ENCODE data around the gene STX8.

DNA sequence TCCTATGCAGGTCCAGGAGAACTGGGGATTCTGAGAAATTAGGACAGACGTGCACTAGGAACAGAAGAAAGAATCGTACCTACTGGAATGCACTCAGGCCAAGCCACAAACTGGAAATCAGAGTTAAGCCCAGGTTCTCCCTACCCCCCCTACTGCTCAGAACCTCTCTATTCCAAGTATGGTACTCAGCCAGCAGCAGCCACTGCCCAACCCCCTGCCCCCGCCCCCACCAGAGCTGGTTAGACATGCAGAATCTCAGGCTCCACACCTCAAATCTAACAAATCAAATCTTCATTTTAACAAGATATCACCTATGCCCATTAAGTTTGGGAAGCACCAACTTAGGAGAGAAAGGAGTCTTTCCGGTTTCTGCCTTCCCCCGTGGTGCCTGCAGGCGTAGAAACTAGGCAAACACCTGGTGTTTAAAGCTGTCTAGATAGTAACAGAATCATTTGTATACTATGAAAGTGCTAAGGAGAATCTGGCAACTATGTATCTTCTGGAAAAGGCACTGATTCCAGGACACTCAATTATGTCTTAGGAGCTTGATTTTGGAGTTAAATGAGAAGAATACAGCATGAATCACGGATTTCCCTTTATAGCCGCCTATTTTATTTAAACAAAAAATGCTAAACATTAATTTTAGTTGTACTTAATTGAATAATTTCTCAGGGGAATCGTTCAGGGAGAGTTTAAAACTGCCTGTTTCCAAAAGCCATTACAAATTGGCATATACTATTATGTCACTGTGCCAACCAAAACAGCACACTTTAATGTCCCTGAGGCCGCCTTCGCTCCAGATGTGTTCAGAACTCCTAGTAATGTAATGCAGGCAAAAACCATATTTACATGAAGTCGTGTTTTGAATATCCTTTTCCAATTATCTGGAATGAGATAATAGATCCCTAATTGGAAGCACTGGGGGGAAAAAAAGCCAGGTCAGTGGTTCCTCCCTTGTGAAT, 166.5 kb downstream of the STX8 start:
- TF ChIP-seq, protein P1, sequence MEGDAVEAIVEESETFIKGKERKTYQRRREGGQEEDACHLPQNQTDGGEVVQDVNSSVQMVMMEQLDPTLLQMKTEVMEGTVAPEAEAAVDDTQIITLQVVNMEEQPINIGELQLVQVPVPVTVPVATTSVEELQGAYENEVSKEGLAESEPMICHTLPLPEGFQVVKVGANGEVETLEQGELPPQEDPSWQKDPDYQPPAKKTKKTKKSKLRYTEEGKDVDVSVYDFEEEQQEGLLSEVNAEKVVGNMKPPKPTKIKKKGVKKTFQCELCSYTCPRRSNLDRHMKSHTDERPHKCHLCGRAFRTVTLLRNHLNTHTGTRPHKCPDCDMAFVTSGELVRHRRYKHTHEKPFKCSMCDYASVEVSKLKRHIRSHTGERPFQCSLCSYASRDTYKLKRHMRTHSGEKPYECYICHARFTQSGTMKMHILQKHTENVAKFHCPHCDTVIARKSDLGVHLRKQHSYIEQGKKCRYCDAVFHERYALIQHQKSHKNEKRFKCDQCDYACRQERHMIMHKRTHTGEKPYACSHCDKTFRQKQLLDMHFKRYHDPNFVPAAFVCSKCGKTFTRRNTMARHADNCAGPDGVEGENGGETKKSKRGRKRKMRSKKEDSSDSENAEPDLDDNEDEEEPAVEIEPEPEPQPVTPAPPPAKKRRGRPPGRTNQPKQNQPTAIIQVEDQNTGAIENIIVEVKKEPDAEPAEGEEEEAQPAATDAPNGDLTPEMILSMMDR (IDR thresholded peaks at IDR 0.05) = no peak
- TF ChIP-seq ZFX (IDR thresholded peaks at IDR 0.05; ENCODE audit: borderline replicate concordance) = no peak

Data from 22Rv1 (cell line).